ENCODE results near the gene UCHL5.

GRCh38 chr1:193009501-193009900, 49.7 kb downstream of the UCHL5 start:
- TF ChIP-seq, protein P1, sequence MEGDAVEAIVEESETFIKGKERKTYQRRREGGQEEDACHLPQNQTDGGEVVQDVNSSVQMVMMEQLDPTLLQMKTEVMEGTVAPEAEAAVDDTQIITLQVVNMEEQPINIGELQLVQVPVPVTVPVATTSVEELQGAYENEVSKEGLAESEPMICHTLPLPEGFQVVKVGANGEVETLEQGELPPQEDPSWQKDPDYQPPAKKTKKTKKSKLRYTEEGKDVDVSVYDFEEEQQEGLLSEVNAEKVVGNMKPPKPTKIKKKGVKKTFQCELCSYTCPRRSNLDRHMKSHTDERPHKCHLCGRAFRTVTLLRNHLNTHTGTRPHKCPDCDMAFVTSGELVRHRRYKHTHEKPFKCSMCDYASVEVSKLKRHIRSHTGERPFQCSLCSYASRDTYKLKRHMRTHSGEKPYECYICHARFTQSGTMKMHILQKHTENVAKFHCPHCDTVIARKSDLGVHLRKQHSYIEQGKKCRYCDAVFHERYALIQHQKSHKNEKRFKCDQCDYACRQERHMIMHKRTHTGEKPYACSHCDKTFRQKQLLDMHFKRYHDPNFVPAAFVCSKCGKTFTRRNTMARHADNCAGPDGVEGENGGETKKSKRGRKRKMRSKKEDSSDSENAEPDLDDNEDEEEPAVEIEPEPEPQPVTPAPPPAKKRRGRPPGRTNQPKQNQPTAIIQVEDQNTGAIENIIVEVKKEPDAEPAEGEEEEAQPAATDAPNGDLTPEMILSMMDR (IDR thresholded peaks at IDR 0.05) = no peak
- no peak for TF ChIP-seq POLR2A (IDR thresholded peaks at IDR 0.05)
